WI38 (cell line): Measurements from ENCODE around the gene AMBRA1.

ENCODE experiments used
- H3K4me3 ChIP-seq: 2 replicates; pipeline ENCODE4 v1.5.1; 2011; ENCODE audit warnings: low read depth, mild to moderate bottlenecking, control low read depth, low read length
- CTCF ChIP-seq: IDR thresholded peaks from 2 replicates; pipeline ENCODE4 v1.5.1; 2012; ENCODE audit warnings: low read depth, mild to moderate bottlenecking, control low read depth, low read length

The AMBRA1 gene

GRCh38 chr11:46564459-46564858, 29.4 kb downstream of the AMBRA1 start:
- no peak overlapping the region for H3K4me3 ChIP-seq
- TF ChIP-seq CTCF, result no peak

GRCh38 chr11:46562527-46562926, 31.3 kb downstream of the AMBRA1 start:
- no peak overlapping the region for H3K4me3 ChIP-seq
- no peak for TF ChIP-seq CTCF

GRCh38 chr11:46560300-46560991, 33.4 kb downstream of the AMBRA1 start:
- TF ChIP-seq CTCF, result no peak
- peak overlapping the region; percentile 54 for H3K4me3 ChIP-seq

- H3K4me3 ChIP-seq, result no peak overlapping the region
These were observed 34.0 kb downstream of the AMBRA1 start for GRCh38 chr11:46559815-46560214.

GRCh38 chr11:46557684-46558151, 36.1 kb downstream of the AMBRA1 start:
- no peak for TF ChIP-seq CTCF
- H3K4me3 ChIP-seq, result no peak overlapping the region

More at GRCh38 chr11:46559815-46560214, 34.0 kb downstream of the AMBRA1 start:
- TF ChIP-seq CTCF, result no peak

GRCh38 chr11:46555267-46556054, 38.4 kb downstream of the AMBRA1 start:
- H3K4me3 ChIP-seq, result no peak overlapping the region
- TF ChIP-seq CTCF, result no peak
